KMS-11 (cell line): ENCODE data around the gene ABLIM1.

Experiments
- H2AFZ ChIP-seq: fragments of 200-600 bp; sonication (generic); 2 replicates; pipeline ENCODE4 v1.6.1; 2016; ENCODE audit warnings: antibody characterized with exemption, mixed run types, low read depth
- H3K27ac ChIP-seq: fragments of 200-600 bp; sonication (generic); 2 replicates; pipeline ENCODE4 v1.6.1; 2016; ENCODE audit warnings: mild to moderate bottlenecking, mixed run types
- H3K27me3 ChIP-seq: fragments of 200-600 bp; sonication (generic); 2 replicates; pipeline ENCODE4 v1.6.1; 2017; ENCODE audit warnings: mild to moderate bottlenecking, low read depth, mixed run types, moderate library complexity; ENCODE audit not compliant: insufficient read depth
- H3K36me3 ChIP-seq: fragments of 200-600 bp; sonication (generic); 2 replicates; pipeline ENCODE4 v1.6.1; 2017; ENCODE audit warnings: mild to moderate bottlenecking, mixed run types; ENCODE audit not compliant: insufficient read depth
- H3K4me1 ChIP-seq: fragments of 200-600 bp; sonication (generic); 2 replicates; pipeline ENCODE4 v1.6.1; 2016; ENCODE audit warnings: mild to moderate bottlenecking, low read depth, mixed run types; ENCODE audit not compliant: poor library complexity, severe bottlenecking
- H3K4me2 ChIP-seq: fragments of 200-600 bp; sonication (generic); 2 replicates; pipeline ENCODE4 v1.7.0; 2016; ENCODE audit warnings: mild to moderate bottlenecking, mixed run types
- H3K4me3 ChIP-seq: fragments of 200-600 bp; sonication (generic); IDR thresholded peaks from 2 replicates; pipeline ENCODE4 v1.6.1; 2017; ENCODE audit warnings: low read depth, low read length, mixed read lengths; ENCODE audit not compliant: insufficient read depth
- H3K79me2 ChIP-seq: fragments of 200-600 bp; sonication (generic); 2 replicates; pipeline ENCODE4 v1.6.1; 2016; ENCODE audit warnings: low read depth, mixed run types; ENCODE audit not compliant: insufficient read depth
- H3K9ac ChIP-seq: fragments of 200-600 bp; sonication (generic); 2 replicates; pipeline ENCODE4 v1.6.1; 2016; ENCODE audit warnings: mild to moderate bottlenecking, mixed run types
- H4K20me1 ChIP-seq: fragments of 200-600 bp; sonication (generic); 2 replicates; pipeline ENCODE4 v1.6.1; 2016; ENCODE audit warnings: mild to moderate bottlenecking, mixed run types; ENCODE audit not compliant: insufficient read depth
- CTCF ChIP-seq: fragments of 200-600 bp; sonication (generic); conservative IDR thresholded peaks from 2 replicates; pipeline ENCODE4 v1.6.1; 2017; ENCODE audit warnings: low read depth, mild to moderate bottlenecking, antibody characterized with exemption, low read length, moderate library complexity, mixed read lengths

Gene ABLIM1

DNA sequence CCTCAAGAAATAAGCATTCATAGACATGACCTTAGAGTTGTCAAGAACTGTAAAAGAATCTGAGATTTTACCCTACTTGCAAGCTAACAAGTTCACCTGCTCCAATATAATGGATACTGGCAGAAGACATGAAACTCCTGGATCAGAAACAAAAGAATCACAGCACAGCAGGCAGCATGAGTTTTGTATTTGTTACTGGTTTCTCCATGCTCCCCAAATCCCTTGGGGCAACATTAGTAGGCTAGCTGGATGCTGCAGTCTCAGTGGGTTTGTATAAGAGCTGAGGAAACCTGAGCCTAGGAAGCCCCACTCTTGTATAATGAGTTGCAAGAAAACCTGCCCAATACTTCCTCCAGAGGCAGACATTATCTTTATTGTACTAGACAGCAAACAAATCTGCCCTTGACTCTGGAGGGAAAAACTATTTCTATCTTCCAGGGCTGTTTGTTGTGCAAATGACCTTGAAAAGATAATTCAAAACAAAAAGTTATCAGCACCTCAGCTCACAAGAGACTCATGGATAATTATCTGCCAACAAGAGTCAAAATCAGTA, 64.8 kb downstream of the ABLIM1 start:
- no peak for TF ChIP-seq CTCF
- Histone ChIP-seq H3K4me2 (no peak overlapping the region), H3K4me1 (no peaks in the 10 kb centered on the region), H4K20me1 (no peaks in the 10 kb centered on the region), H3K27ac (no peak overlapping the region), H3K79me2 (no peaks in the 10 kb centered on the region), H3K9ac (no peak overlapping the region), H3K27me3 (no peaks in the 10 kb centered on the region), H3K36me3 (no peaks in the 10 kb centered on the region), H3K4me3 (no peak overlapping the region), H2AFZ (no peak overlapping the region)

DNA sequence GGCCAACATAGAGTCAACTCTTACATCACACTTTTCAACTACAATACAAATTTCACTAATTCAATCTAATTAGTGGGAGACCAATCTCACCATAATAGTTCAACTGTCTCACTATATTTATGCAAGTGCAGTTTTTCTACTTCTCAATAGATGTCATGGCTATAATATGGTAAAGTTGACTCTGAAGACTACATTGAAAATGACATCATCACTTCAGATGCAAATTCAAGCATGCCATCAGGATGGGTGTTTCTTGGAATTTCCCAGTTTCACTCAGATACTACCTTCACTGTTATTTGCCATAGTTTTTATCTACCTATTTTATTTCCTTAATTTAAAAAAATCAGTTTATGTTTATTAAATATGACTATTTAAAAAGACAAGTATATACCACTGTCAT, 67.1 kb downstream of the ABLIM1 start:
- no peaks in the 10 kb centered on the region for H3K36me3 ChIP-seq
- H4K20me1 ChIP-seq: no peaks in the 10 kb centered on the region
- no peak overlapping the region for H3K4me3 ChIP-seq
- H3K4me1 ChIP-seq: no peaks in the 10 kb centered on the region
- H3K27ac ChIP-seq: no peak overlapping the region
- H2AFZ ChIP-seq: no peak overlapping the region
- no peak overlapping the region for H3K4me2 ChIP-seq
- H3K27me3 ChIP-seq: no peaks in the 10 kb centered on the region
- no peak for TF ChIP-seq CTCF
- no peaks in the 10 kb centered on the region for H3K79me2 ChIP-seq
- no peak overlapping the region for H3K9ac ChIP-seq

- H3K4me1 ChIP-seq: no peaks in the 10 kb centered on the region
- no peaks in the 10 kb centered on the region for H3K79me2 ChIP-seq
- no peak overlapping the region for H3K9ac ChIP-seq
- H3K27ac ChIP-seq: no peak overlapping the region
- no peak for TF ChIP-seq CTCF
- no peak overlapping the region for H3K4me3 ChIP-seq
- no peaks in the 10 kb centered on the region for H3K36me3 ChIP-seq
- H3K27me3 ChIP-seq: no peaks in the 10 kb centered on the region
- no peak overlapping the region for H2AFZ ChIP-seq
- no peaks in the 10 kb centered on the region for H4K20me1 ChIP-seq
- H3K4me2 ChIP-seq: no peak overlapping the region
Observed at GRCh38 chr10:114584419-114584818, 73.7 kb downstream of the ABLIM1 start.

DNA sequence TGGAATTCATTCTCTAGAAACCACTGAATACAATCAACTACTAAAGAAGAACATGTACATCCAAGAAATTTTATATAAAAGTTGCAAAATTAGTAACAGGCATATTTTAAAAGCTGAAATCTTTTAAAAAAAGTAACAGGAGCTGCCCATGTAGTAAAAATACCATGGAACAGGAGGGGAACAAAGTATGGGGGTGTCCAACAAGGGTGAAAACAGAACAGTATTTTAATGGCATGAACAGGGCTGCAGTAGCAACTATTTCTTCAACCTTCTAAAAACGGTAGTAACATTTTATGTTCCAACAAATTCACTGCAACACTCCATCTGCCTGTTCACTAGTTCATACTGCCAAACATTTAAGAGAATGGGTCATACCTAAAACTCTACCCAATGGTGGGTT, 77.0 kb downstream of the ABLIM1 start:
- no peak overlapping the region for H3K9ac ChIP-seq
- no peaks in the 10 kb centered on the region for H3K27me3 ChIP-seq
- TF ChIP-seq CTCF: no peak
- H4K20me1 ChIP-seq: no peaks in the 10 kb centered on the region
- no peaks in the 10 kb centered on the region for H3K36me3 ChIP-seq
- no peak overlapping the region for H3K4me2 ChIP-seq
- H3K79me2 ChIP-seq: no peaks in the 10 kb centered on the region
- no peak overlapping the region for H2AFZ ChIP-seq
- no peak overlapping the region for H3K27ac ChIP-seq
- H3K4me3 ChIP-seq: no peak overlapping the region
- H3K4me1 ChIP-seq: no peaks in the 10 kb centered on the region

DNA sequence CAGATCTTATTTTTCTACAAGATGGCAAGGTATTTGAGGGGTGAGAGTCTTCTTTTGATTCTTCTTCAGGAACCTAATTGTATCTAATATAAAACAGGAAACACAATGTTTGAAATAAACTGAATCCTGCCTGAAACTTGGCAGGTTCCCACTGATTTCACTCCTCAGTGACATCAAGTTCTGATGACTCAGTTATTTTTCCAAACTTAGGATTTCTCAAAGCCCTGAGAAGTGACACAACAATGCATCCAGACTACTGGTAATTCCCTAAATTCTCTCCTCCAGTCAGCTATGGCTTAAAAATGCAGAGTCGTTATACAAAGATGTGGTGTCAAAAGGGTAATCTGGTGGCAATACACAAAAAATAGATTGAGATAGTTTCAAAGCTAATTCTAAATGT, 80.9 kb downstream of the ABLIM1 start:
- H3K36me3 ChIP-seq: no peaks in the 10 kb centered on the region
- no peak overlapping the region for H3K4me2 ChIP-seq
- no peak overlapping the region for H3K27ac ChIP-seq

More for the DNA sequence above, 80.9 kb downstream of the ABLIM1 start:
- Histone ChIP-seq H2AFZ (no peak overlapping the region), H4K20me1 (no peaks in the 10 kb centered on the region), H3K27me3 (no peaks in the 10 kb centered on the region), H3K4me3 (no peak overlapping the region), H3K79me2 (no peaks in the 10 kb centered on the region), H3K9ac (no peak overlapping the region), H3K4me1 (no peaks in the 10 kb centered on the region)
- TF ChIP-seq CTCF: no peak
